Measurements from ENCODE around the gene GPR78.
A peak's percentile ranks its signal among the peaks of the same experiment; 100 is the strongest.

The GPR78 gene

DNA sequence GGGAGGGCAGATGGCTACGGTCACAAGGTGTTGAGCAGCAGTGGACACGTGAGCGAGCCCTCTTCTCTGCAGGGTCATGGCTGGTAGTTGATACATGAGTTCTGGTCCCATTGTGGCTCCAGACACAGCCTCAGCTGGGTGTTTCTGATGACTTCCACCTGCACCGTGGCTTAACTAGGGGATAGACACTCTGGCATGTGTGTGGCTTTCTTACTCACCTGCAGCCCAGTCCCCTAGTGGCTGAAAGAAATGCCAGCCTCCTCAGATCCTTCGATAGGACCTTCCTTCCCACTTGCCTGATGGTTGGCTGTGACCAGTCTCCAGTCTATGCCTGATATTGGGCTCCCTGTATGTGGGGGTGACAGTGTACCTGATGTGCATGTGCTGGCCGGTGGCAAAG is 5.0 kb downstream of the GPR78 start:
- H3K36me3 ChIP-seq (replicated peaks in 1 of 2; ENCODE audit: control insufficient read depth in 2 of 2, insufficient read depth in 2 of 2, low read length in 2 of 2): no peaks in the 10 kb centered on the region
- H2AFZ ChIP-seq (ENCODE audit: low read length): no peak overlapping the region
- no CpG with 5 or more reads among the region's 6 CpGs for WGBS, 2 donors (ENCODE audit: extremely low coverage in 2 of 2, insufficient read length in 2 of 2, insufficient replicate concordance in 1 of 2)
- H2BK15ac ChIP-seq (ENCODE audit: low read length): no peak overlapping the region
- H2BK120ac ChIP-seq (ENCODE audit: low read depth, low read length): no peak overlapping the region
- no peak overlapping the region for H2BK12ac ChIP-seq (ENCODE audit: low read length)
- H3K18ac ChIP-seq (ENCODE audit: low read length): peak overlapping the region; percentile 28
- DNase-seq (ENCODE audit: low spot score): no peak
- H3K9me3 ChIP-seq (replicated peaks in 1 of 2; ENCODE audit: control insufficient read depth in 2 of 2, insufficient read depth in 1 of 2, low read depth in 1 of 2, low read length in 2 of 2): peaks cover 0 to 2% of the 10 kb centered on the region in 2 donors
- H4K8ac ChIP-seq (ENCODE audit: low read depth, low read length): no peak overlapping the region
- H3K23ac ChIP-seq (ENCODE audit: low read depth, low read length, poor library complexity): no peak overlapping the region
- H3K4me1 ChIP-seq (ENCODE audit: control insufficient read depth in 2 of 2, insufficient read depth in 1 of 2, low read depth in 1 of 2, low read length in 2 of 2): peaks cover 0 to 10% of the 10 kb centered on the region in 2 donors
- no peak overlapping the region for H3K4me2 ChIP-seq (ENCODE audit: insufficient read depth, low read length, poor library complexity, severe bottlenecking)
- H3K14ac ChIP-seq (ENCODE audit: low read length): no peak overlapping the region
- H3K27me3 ChIP-seq (ENCODE audit: control insufficient read depth in 3 of 3, insufficient read depth in 3 of 3, low read depth in 1 of 3, low read length in 3 of 3): peaks cover 3 to 40% (median 15%) of the 10 kb centered on the region in 3 experiments
- no peak overlapping the region for H3K9ac ChIP-seq (ENCODE audit: low read depth, low read length, poor library complexity)
- no peak overlapping the region for H2AK5ac ChIP-seq (ENCODE audit: low read depth, low read length)
- no peak overlapping the region for H3K27ac ChIP-seq (replicated peaks; ENCODE audit: low read length)
- H3K4ac ChIP-seq (ENCODE audit: low read length): no peak overlapping the region
- no peak overlapping the region for H2BK5ac ChIP-seq (ENCODE audit: low read length)
- H3K79me1 ChIP-seq (ENCODE audit: low read depth, low read length): peaks cover 3% of the 10 kb centered on the region
- H4K91ac ChIP-seq (ENCODE audit: low read depth, low read length, poor library complexity): no peak overlapping the region
- no peak overlapping the region for H3K4me3 ChIP-seq (ENCODE audit: low read length in 2 of 2)

DNA sequence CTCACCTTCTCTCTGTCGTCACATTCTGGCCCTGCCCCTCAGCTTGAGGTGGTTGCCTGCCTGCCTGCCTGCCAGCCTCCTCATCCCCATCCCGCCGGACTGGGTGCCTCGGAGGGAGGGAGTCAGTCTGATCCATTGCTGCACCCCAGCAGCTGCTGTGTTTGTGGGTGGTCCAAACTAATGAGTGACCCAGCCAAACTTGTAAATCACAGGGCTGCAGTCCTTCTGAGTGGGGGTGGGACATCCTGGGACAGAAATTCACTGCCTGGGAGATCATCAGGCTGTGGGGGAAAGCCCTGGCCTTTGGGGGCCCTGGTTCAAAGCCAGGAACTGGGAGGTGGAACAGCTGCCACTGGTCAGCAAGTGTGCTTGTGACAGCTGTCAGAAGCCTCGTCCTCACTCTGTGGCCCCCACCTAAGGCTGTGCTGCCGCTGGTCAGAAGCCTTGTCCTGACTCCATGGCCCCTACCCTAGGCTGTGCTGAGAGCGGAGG is 5.6 kb downstream of the GPR78 start:
- H3K18ac ChIP-seq (ENCODE audit: low read length): no peak overlapping the region
- H3K9me3 ChIP-seq (replicated peaks in 1 of 2; ENCODE audit: control insufficient read depth in 2 of 2, insufficient read depth in 1 of 2, low read depth in 1 of 2, low read length in 2 of 2): peaks cover 0 to 2% of the 10 kb centered on the region in 2 donors
- no peak overlapping the region for H3K27ac ChIP-seq (replicated peaks; ENCODE audit: low read length)
- peaks cover 3% of the 10 kb centered on the region for H3K79me1 ChIP-seq (ENCODE audit: low read depth, low read length)
- H3K14ac ChIP-seq (ENCODE audit: low read length): no peak overlapping the region
- no peak overlapping the region for H4K91ac ChIP-seq (ENCODE audit: low read depth, low read length, poor library complexity)
- H3K4me2 ChIP-seq (ENCODE audit: insufficient read depth, low read length, poor library complexity, severe bottlenecking): no peak overlapping the region
- H4K8ac ChIP-seq (ENCODE audit: low read depth, low read length): no peak overlapping the region
- no peak overlapping the region for H3K4me3 ChIP-seq (ENCODE audit: low read length in 2 of 2)
- no peak overlapping the region for H2BK15ac ChIP-seq (ENCODE audit: low read length)
- no peak overlapping the region for H2BK5ac ChIP-seq (ENCODE audit: low read length)
- H2AFZ ChIP-seq (ENCODE audit: low read length): no peak overlapping the region
- H3K27me3 ChIP-seq (ENCODE audit: control insufficient read depth in 3 of 3, insufficient read depth in 3 of 3, low read depth in 1 of 3, low read length in 3 of 3): peaks cover 3 to 43% (median 13%) of the 10 kb centered on the region in 3 experiments
- peak overlapping the region; percentile 47 for H2AK5ac ChIP-seq (ENCODE audit: low read depth, low read length)
- no peak overlapping the region for H3K4ac ChIP-seq (ENCODE audit: low read length)
- H3K23ac ChIP-seq (ENCODE audit: low read depth, low read length, poor library complexity): peak overlapping the region; percentile 40
- no peaks in the 10 kb centered on the region for H3K36me3 ChIP-seq (replicated peaks in 1 of 2; ENCODE audit: control insufficient read depth in 2 of 2, insufficient read depth in 2 of 2, low read length in 2 of 2)
- H2BK12ac ChIP-seq (ENCODE audit: low read length): no peak overlapping the region
- H3K9ac ChIP-seq (ENCODE audit: low read depth, low read length, poor library complexity): peak overlapping the region; percentile 10
- H3K4me1 ChIP-seq (ENCODE audit: control insufficient read depth in 2 of 2, insufficient read depth in 1 of 2, low read depth in 1 of 2, low read length in 2 of 2): peaks cover 0 to 14% of the 10 kb centered on the region in 2 donors
- no peak overlapping the region for H2BK120ac ChIP-seq (ENCODE audit: low read depth, low read length)
- no CpG with 5 or more reads among the region's 7 CpGs for whole genome bisulfite sequencing, 2 donors (ENCODE audit: extremely low coverage in 2 of 2, insufficient read length in 2 of 2, insufficient replicate concordance in 1 of 2)
- DNase-seq (ENCODE audit: low spot score): no peak

DNA sequence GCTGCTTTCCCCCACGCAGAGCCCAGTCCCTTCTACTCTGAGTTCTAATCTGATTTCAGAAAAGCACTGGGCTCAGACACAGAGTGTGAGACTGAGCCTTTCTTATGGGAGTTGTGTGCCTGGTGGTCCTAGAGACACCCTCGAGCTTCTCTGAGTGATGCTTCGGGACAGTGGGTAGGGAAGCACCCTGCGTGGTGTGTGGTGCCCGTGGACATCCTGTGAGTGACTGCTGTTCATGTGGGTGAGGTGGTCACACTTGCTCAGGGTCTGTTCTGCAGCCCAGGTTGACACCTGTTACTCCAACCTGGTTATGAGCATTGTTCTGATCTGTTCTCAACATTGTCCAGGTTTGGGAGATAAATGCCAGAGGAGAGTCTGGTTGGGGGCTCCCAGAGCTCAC is 6.1 kb downstream of the GPR78 start:
- Histone ChIP-seq H3K27ac (replicated peaks; ENCODE audit: low read length) (no peak overlapping the region), H3K27me3 (ENCODE audit: control insufficient read depth in 3 of 3, insufficient read depth in 3 of 3, low read depth in 1 of 3, low read length in 3 of 3) (peaks cover 0 to 43% (median 8%) of the 10 kb centered on the region in 3 experiments), H3K9ac (ENCODE audit: low read depth, low read length, poor library complexity) (no peak overlapping the region), H2BK15ac (ENCODE audit: low read length) (no peak overlapping the region), H3K18ac (ENCODE audit: low read length) (no peak overlapping the region), H3K9me3 (replicated peaks in 1 of 2; ENCODE audit: control insufficient read depth in 2 of 2, insufficient read depth in 1 of 2, low read depth in 1 of 2, low read length in 2 of 2) (peaks cover 0 to 2% of the 10 kb centered on the region in 2 donors), H3K4me3 (ENCODE audit: low read length in 2 of 2) (no peak overlapping the region), H3K79me1 (ENCODE audit: low read depth, low read length) (peaks cover 3% of the 10 kb centered on the region), H3K4ac (ENCODE audit: low read length) (no peak overlapping the region), H3K4me2 (ENCODE audit: insufficient read depth, low read length, poor library complexity, severe bottlenecking) (no peak overlapping the region), H2AK5ac (ENCODE audit: low read depth, low read length) (peak overlapping the region; percentile 47), H3K23ac (ENCODE audit: low read depth, low read length, poor library complexity) (no peak overlapping the region), H3K14ac (ENCODE audit: low read length) (peak overlapping the region; percentile 61), H3K36me3 (replicated peaks in 1 of 2; ENCODE audit: control insufficient read depth in 2 of 2, insufficient read depth in 2 of 2, low read length in 2 of 2) (no peaks in the 10 kb centered on the region), H4K8ac (ENCODE audit: low read depth, low read length) (no peak overlapping the region), H2BK120ac (ENCODE audit: low read depth, low read length) (no peak overlapping the region), H2BK5ac (ENCODE audit: low read length) (no peak overlapping the region), H2BK12ac (ENCODE audit: low read length) (no peak overlapping the region), H4K91ac (ENCODE audit: low read depth, low read length, poor library complexity) (no peak overlapping the region), H2AFZ (ENCODE audit: low read length) (no peak overlapping the region), H3K4me1 (ENCODE audit: control insufficient read depth in 2 of 2, insufficient read depth in 1 of 2, low read depth in 1 of 2, low read length in 2 of 2) (peaks cover 0 to 11% of the 10 kb centered on the region in 2 donors)
- no CpG with 5 or more reads among the region's 5 CpGs for WGBS, 2 donors (ENCODE audit: extremely low coverage in 2 of 2, insufficient read length in 2 of 2, insufficient replicate concordance in 1 of 2)
- DNase-seq (ENCODE audit: low spot score): no peak

DNA sequence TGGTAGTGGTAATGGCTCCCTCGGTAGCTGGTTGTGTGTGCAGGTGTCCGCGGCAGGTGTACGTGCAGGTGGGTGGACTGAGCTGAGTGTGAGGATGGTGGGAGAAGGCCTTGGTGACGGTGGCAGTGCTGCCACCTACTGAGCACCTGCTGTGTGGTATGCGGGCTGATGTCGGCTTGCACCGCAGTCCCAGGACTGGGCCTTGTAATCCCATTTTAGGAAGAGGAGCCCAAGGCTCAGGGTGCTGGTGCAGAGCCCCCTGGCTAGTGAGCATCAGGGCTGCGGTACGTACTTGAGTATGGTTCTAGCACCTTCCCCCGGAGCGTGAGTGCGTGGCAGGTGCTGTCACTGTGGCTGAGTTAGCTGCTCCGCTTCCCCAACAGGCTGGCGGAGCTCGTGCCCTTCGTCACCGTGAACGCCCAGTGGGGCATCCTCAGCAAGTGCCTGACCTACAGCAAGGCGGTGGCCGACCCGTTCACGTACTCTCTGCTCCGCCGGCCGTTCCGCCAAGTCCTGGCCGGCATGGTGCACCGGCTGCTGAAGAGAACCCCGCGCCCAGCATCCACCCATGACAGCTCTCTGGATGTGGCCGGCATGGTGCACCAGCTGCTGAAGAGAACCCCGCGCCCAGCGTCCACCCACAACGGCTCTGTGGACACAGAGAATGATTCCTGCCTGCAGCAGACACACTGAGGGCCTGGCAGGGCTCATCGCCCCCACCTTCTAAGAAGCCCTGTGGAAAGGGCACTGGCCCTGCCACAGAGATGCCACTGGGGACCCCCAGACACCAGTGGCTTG is 6.7 kb downstream of the GPR78 start:
- no peak overlapping the region for H4K91ac ChIP-seq (ENCODE audit: low read depth, low read length, poor library complexity)
- WGBS, 2 donors (ENCODE audit: extremely low coverage in 2 of 2, insufficient read length in 2 of 2, insufficient replicate concordance in 1 of 2): no CpG with 5 or more reads among the region's 37 CpGs
- H3K27ac ChIP-seq (replicated peaks; ENCODE audit: low read length): no peak overlapping the region
- H4K8ac ChIP-seq (ENCODE audit: low read depth, low read length): no peak overlapping the region
- H3K9me3 ChIP-seq (replicated peaks in 1 of 2; ENCODE audit: control insufficient read depth in 2 of 2, insufficient read depth in 1 of 2, low read depth in 1 of 2, low read length in 2 of 2): no peaks in the 10 kb centered on the region
- peaks cover 0 to 44% (median 2%) of the 10 kb centered on the region in 3 experiments for H3K27me3 ChIP-seq (ENCODE audit: control insufficient read depth in 3 of 3, insufficient read depth in 3 of 3, low read depth in 1 of 3, low read length in 3 of 3)
- H3K14ac ChIP-seq (ENCODE audit: low read length): no peak overlapping the region
- no peak overlapping the region for H2AFZ ChIP-seq (ENCODE audit: low read length)
- H2BK5ac ChIP-seq (ENCODE audit: low read length): no peak overlapping the region
- no peak for DNase-seq (ENCODE audit: low spot score)
- no peak overlapping the region for H2BK12ac ChIP-seq (ENCODE audit: low read length)
- H3K4me1 ChIP-seq (ENCODE audit: control insufficient read depth in 2 of 2, insufficient read depth in 1 of 2, low read depth in 1 of 2, low read length in 2 of 2): peaks cover 0 to 15% of the 10 kb centered on the region in 2 donors
- H3K36me3 ChIP-seq (replicated peaks in 1 of 2; ENCODE audit: control insufficient read depth in 2 of 2, insufficient read depth in 2 of 2, low read length in 2 of 2): no peaks in the 10 kb centered on the region
- H3K18ac ChIP-seq (ENCODE audit: low read length): peak overlapping the region; percentile 51
- peak overlapping the region; percentile 64 for H2BK15ac ChIP-seq (ENCODE audit: low read length)
- no peak overlapping the region for H3K4me2 ChIP-seq (ENCODE audit: insufficient read depth, low read length, poor library complexity, severe bottlenecking)
- H3K23ac ChIP-seq (ENCODE audit: low read depth, low read length, poor library complexity): peak overlapping the region; percentile 59
- H3K9ac ChIP-seq (ENCODE audit: low read depth, low read length, poor library complexity): peak overlapping the region; percentile 33
- H2AK5ac ChIP-seq (ENCODE audit: low read depth, low read length): peak overlapping the region; percentile 48
- H3K4me3 ChIP-seq (ENCODE audit: low read length in 2 of 2): no peak overlapping the region
- no peak overlapping the region for H3K4ac ChIP-seq (ENCODE audit: low read length)
- H3K79me1 ChIP-seq (ENCODE audit: low read depth, low read length): no peaks in the 10 kb centered on the region
- H2BK120ac ChIP-seq (ENCODE audit: low read depth, low read length): no peak overlapping the region
